GM18951 (cell line): ENCODE data around the gene NMNAT3.

ENCODE experiments used
- POLR2A ChIP-seq: IDR thresholded peaks from 4 replicates; pipeline ENCODE4 v1.6.1; 2011; ENCODE audit warnings: mild to moderate bottlenecking; ENCODE audit not compliant: insufficient read length, insufficient read depth; ENCODE audit errors: extremely low read depth
- in situ Hi-C: fragments of 300-500 bp; cut with MboI; formaldehyde crosslinking; loops from one replicate; pipeline ENCODE4 v1.12.0; 2022; ENCODE audit warnings: low sequenced_read_pairs, mixed read lengths, inconsistent platforms; ENCODE audit not compliant: unreplicated experiment

The NMNAT3 gene

DNA sequence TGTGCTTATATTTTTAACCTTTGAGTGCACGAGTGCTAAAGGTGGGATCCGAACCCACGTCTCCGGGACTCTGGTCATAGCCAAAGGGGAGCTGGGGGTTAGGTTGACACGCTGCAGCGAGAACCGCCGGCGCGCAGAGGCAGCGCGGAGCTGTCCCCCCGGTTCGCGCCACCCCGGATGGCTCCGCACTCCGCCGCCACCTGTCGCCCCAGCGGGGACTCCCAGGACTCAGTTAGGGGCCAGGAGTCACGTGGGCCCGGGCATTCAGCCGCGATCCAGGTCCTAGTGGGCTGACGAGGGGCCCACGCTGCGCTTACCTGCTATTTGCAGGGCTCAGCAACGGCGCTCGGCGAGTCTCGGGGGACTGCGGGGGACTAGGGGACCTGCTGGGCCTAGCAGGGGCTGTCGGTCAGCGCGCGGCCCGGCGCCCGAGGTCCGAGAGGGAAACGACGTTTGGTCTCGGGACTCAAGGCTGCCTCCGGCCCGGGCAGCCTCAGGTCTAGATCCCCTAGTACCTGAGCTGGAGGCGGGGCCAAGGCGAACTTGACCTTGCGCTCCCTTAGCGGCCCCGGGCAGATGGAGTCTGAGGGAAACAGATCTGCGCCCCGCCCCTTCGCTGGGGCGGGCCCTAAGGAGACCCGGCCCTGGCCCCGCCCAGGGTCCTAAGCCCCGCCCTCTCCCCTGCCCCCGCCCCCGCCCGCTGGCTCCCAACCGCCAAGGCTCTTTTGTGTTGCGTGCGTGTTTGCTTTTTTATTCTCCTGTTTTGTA, at the start of gene NMNAT3:
NMNAT3 (minus strand) TSS at position 585 of the 768 bp plus-strand sequence. CDS start 50,248 bp downstream, outside the sequence.
- in situ Hi-C loops = no loop called here
- no peak for TF ChIP-seq POLR2A

DNA sequence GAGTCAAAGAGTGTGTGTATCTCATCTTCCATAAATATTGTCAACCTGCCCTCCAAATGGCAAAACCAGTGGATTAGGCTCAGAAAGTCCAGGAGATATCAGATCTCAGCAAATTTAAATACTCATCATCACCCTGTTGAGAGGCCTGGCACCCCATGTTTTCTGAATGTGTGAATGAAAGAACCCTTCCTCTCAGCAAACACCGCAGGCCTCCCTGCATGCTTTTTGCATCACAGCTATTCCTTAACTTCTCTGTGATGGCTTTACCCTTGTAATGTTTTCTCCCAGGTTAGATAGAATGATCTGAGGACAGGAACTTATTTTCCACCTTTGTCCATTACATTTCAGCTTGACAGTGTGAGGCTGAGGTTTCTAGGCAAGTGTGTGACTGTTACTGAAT, 43.6 kb upstream of the NMNAT3 start:
- in situ Hi-C loops = no loop called here
- TF ChIP-seq POLR2A = no peak

DNA sequence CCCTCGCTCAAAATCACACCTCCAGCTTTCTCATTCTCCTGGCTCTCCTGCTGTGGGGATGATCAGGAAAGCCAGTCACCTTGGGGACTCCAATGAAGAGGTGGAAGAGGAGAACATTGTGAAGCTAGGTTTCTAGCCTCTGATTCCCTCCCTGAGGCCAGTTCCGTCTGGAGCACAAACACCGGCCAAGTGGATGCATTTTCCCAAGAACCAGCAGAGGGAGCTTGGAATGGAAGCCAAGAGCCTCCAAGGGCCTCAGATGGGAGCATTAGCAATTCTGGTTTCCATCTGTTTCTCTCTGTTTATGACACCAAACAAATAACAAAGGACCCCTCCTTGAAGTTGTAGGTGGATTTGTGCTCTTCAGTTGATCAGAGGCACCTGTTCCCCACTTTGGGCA, 40.6 kb upstream of the NMNAT3 start:
- no peak for TF ChIP-seq POLR2A
- in situ Hi-C loops = no loop called here

DNA sequence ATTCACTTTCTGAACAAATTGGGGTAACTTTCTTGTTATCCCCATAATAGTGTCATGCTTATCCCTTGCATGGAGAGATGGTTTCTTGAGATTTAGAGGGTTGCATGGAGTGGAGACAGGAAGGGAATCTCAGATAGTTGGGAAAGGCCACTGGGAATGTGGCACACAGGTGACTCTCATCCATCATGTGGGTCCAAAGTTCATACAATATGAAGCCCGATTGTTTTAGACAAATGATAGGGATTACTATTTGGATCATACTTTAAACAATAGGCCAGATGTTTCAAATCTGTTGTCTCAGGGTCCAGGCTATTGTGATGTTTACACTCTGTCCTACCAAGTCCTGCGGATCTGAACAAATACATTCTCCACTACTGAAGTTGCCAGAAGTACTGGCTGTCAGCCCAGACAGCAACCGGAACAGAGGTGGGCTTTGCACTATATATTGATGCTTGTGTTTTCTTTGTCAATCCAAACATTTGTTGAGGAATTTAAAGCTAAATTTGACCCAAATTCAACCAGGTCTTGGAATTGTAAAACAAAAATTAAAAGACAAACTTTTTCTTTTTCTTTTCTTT, 39.2 kb upstream of the NMNAT3 start:
- no peak for TF ChIP-seq POLR2A

DNA sequence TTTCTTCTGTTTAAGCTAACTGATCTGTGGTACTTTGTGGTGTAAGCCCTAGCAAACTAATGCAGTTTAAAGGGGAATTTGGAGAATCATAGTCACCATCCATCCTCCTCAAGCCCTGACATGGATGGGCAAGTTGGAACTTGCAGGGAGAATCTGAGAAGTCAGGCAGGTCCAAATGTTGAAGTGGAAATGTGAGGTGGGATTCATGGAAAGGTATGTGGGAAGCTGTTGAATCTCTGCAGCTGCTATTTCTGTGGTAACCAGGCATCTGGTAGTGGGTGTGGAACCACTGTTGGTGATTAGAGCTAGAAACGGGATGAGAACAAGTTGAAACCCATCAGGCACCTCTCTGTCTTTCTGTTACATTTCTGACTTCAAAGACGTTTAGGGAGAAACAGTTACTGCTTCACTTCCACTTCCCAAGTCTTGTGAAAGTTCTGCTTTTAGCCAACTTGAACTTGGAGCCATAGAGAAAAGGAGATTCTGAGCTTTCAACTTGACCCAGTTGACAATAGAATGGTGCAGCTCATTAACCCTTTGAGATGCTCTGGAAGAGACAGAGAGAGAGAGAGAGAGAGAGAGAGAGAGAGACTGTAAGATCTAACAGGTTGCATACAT, 38.1 kb upstream of the NMNAT3 start:
- in situ Hi-C loops = no loop called here

More for the DNA sequence above, 39.2 kb upstream of the NMNAT3 start:
- in situ Hi-C loops = no loop called here

DNA sequence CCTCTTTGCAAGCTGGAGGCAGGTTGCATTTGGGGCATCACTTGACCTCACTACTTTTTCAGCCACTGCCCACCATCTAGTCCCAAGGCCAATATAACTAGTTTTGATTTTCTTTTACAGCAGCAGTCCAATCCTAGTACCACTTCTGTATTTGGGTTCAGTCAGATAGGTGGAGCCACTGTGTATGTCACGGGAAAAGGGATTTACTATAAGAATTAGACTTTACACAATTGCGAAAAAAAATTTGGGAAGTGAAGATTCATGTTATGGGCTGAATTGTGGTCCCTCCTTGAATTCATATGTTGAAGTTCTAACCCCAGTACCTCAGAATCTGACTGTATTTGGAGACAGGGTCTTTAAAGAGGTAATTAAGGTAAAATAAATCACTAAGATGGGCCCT, 37.4 kb upstream of the NMNAT3 start:
- TF ChIP-seq POLR2A = no peak
- in situ Hi-C loops = no loop called here

More for the DNA sequence above, 38.1 kb upstream of the NMNAT3 start:
- TF ChIP-seq POLR2A = no peak

DNA sequence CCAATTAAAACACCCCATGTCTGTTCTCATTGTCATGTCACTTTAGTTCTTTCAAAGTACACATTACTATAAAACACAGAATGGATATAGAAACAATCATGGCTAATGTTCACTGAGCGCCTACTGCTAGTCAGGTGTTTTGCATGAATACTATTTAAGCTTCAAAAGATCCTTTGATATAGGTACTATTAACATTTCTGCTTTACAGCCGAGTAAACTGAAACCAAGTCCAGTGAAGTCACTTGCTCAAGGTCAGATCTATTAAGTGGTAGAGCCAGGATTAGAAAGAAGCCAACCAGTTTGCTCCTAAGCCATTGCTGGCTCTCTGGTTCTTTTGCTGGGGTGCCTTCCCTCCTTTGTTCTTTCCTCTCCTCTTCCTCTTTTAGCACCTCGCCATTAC, 32.4 kb upstream of the NMNAT3 start:
- TF ChIP-seq POLR2A = no peak
- in situ Hi-C loops = no loop called here

DNA sequence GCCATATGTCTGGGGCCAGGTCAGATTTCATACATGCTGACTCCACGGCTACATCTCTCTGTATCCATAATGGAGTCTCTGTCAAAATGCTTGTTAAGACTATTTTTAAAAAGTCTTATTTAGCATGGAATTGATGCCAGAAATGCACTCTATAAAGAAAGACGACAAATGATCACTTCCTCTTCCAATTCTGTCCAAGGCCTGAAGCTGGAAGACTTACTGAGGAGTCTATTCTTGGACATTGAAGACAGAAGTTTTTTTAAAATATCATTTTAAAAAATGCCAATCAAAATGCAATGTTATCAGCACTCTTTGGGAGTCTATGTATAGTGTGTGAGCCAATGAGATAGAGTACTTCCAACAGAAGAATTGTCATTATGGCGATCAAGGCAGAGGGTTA, 27.9 kb upstream of the NMNAT3 start:
- in situ Hi-C loops = no loop called here
- TF ChIP-seq POLR2A = no peak

DNA sequence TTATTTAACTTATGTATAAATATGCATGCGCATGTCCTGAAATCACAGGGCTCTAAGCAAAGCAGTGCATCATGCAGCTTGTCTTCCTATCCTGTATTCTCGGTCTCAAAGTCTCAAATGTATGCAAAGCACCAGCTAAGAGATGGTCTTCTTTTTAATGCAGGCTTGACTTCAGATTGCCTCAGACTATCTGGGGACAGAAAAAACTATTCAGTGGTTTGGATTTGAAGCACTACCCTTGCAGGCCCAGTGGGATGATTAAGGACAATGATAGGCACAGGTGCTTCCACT, 18.5 kb upstream of the NMNAT3 start:
- in situ Hi-C loops = no loop called here
- TF ChIP-seq POLR2A = no peak

DNA sequence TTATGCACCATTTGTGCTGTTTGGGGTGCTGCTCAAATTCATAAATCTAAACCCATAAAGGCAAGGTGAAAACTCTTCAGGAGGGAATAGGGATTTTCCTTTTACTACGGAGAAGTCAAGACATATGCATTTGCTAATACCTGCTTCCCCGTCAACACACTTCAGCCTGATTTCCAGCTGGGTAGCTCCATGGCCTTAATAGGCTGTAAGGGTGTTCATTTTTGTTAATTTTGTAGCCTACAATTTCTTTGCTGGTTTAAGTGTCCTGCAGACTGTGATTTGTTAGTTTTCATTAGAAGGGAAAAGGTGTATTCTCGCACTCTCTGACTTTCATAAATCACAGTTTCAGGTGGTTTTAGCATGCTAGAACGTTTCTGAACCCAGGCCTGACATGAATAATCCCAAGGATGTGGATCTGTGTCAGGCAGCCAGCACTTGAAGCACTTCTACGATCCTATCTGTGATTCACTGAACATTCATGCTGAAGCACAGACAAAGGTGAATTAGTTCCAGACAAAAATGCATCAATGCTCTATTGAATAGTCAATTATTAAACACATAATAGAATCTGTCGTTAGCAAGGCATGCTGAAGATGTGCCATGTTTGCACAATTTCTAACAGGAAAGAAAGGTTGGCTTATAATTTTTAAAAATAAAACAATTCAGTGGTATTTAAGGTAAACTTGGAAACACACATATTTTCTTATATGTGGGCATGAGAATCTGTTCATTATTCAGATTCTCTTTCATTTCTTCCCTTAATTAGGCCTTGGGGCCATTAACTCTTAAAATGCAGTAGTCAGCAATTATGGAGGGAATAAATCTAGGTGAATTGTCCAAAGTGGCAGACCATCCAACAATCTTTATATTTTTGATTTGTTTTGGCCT, 17.9 kb upstream of the NMNAT3 start:
- no peak for TF ChIP-seq POLR2A
- in situ Hi-C loops = no loop called here

DNA sequence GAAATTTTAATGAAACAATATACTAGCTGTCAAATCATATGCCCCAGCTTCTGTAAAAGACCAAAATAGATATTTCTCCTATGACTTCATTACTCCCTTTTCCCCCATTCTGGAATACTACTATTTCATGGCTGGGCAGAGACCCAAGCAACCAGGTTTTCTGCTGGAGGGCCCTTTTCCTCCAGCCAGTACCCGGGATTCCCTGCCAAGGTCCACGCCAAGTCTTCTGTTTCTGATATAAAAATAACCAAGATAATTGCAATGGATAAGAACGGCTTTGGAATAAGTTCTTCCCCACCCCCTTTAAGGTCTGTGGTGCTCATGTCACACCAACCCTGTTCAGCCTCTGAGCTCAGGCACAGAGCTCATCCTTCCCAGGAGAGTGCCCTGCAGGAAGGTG, 17.2 kb upstream of the NMNAT3 start:
- no peak for TF ChIP-seq POLR2A
- in situ Hi-C loops = no loop called here

DNA sequence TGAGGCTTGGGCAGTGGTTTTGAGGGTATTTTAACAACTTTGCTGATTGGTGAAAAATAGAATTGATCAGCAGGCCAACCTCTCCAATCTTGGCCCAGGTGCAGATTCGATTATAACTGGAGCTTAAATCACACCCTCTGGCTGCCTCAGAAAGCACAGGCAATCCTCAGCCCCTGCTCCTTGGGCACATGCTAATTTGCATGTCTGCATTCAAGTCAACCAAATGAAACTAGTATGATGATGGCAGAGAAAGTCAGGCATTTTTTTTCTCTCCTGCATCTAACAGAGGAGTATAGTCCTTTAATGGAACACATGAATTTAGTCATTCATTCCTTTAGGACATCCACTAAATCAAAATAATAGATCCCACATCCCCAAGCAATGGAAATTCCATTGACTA, 16.8 kb upstream of the NMNAT3 start:
- in situ Hi-C loops = no loop called here

DNA sequence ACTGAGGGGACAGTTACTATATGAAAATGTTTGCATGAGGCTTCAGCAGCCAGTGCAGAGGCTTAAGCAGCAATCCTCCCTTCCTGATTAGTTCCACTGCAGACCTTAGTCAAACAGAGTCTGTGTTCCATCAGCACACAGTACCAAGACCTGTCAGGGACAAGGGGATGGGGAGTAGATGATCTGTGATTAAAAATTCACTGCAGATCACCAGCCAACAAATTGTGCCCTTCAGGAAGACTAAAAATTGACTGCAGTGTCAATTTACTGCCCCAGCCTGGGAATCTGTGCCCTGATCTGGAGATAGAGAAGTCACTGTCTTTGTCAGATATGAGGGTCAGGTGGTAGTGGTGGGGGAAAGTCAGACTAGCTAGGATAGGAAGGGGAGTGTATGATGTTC, 13.8 kb upstream of the NMNAT3 start:
- in situ Hi-C loops = no loop called here

More for the DNA sequence above, 16.8 kb upstream of the NMNAT3 start:
- no peak for TF ChIP-seq POLR2A

More for the DNA sequence above, 13.8 kb upstream of the NMNAT3 start:
- TF ChIP-seq POLR2A = no peak
